HepG2 (cell line): Measurements from ENCODE around the gene ENTPD1. TPM values are rescaled to one million over a fixed set of nuclear protein-coding genes. Genes with fewer than 3 reads are reported as not detected.

ENCODE experiments used
- CENPT ChIP-seq: sonication (generic); formaldehyde crosslinking; IDR thresholded peaks from 2 replicates; pipeline ENCODE4 v1.8.0; 2022; ENCODE audit warnings: low read depth, mild to moderate bottlenecking, moderate library complexity, missing genetic modification reagents
- FOXO1 ChIP-seq: sonication (generic); formaldehyde crosslinking; IDR thresholded peaks from 2 replicates; pipeline ENCODE4 v1.4.0; 2020; ENCODE audit warnings: missing genetic modification reagents
- HCFC1 ChIP-seq: fragments of 150-350 bp; IDR thresholded peaks from 2 replicates; pipeline ENCODE4 v1.6.1; 2014; ENCODE audit warnings: low read depth, low read length
- KLF16 ChIP-seq, 2 experiments: sonication (generic) in 1 of 2; formaldehyde crosslinking in 1 of 2; IDR thresholded peaks; 2 replicates each; pipeline versions ENCODE4 v1.6.1 to v1.8.0; 2016 to 2023; ENCODE audit warnings: missing genetic modification reagents in 2 of 2, missing compliant biosample characterization in 1 of 2
- NCOA1 ChIP-seq: sonication (generic); formaldehyde crosslinking; IDR thresholded peaks from 2 replicates; pipeline ENCODE4 v1.9.0; 2021; ENCODE audit warnings: missing genetic modification reagents
- NFATC3 ChIP-seq: sonication (generic); formaldehyde crosslinking; IDR thresholded peaks from 2 replicates; pipeline ENCODE4 v1.5.1; 2020; ENCODE audit warnings: mild to moderate bottlenecking, missing genetic modification reagents
- NR2F1 ChIP-seq, 2 experiments: fragments of 450-650 bp in 1 of 2; formaldehyde crosslinking in 1 of 2; IDR thresholded peaks; 2 replicates each; pipeline versions ENCODE4 v1.5.0 to v1.6.1; 2016 to 2020; ENCODE audit warnings: mild to moderate bottlenecking in 1 of 2, missing compliant biosample characterization in 1 of 2, missing genetic modification reagents in 1 of 2, moderate library complexity in 1 of 2
- SALL1 ChIP-seq: sonication (generic); formaldehyde crosslinking; IDR thresholded peaks from 2 replicates; pipeline ENCODE4 v1.8.0; 2022; ENCODE audit warnings: mild to moderate bottlenecking, missing genetic modification reagents
- SIX1 ChIP-seq: sonication (generic); formaldehyde crosslinking; IDR thresholded peaks from 2 replicates; pipeline ENCODE4 v1.4.0; 2020; ENCODE audit warnings: missing genetic modification reagents, borderline replicate concordance
- ZMYM3 ChIP-seq: sonication (generic); formaldehyde crosslinking; IDR thresholded peaks from 2 replicates; pipeline ENCODE4 v1.5.1; 2020; ENCODE audit warnings: mild to moderate bottlenecking, missing genetic modification reagents
- ZNF468 ChIP-seq: sonication (generic); formaldehyde crosslinking; IDR thresholded peaks from 2 replicates; pipeline ENCODE4 v1.8.0; 2022; ENCODE audit warnings: mild to moderate bottlenecking, moderate library complexity, missing genetic modification reagents
- ZNF546 ChIP-seq: sonication (generic); formaldehyde crosslinking; conservative IDR thresholded peaks from 2 replicates; pipeline ENCODE4 v1.8.1; 2023; ENCODE audit warnings: mild to moderate bottlenecking, missing genetic modification reagents
- ZNF577 ChIP-seq: sonication (generic); formaldehyde crosslinking; IDR thresholded peaks from 2 replicates; pipeline ENCODE4 v1.4.0; 2020; ENCODE audit warnings: mild to moderate bottlenecking, low read depth, missing genetic modification reagents, borderline replicate concordance
- ZNF605 ChIP-seq: sonication (generic); formaldehyde crosslinking; IDR thresholded peaks from 2 replicates; pipeline ENCODE4 v1.8.0; 2022; ENCODE audit warnings: mild to moderate bottlenecking, missing genetic modification reagents
- ZNF747 ChIP-seq: sonication (generic); formaldehyde crosslinking; IDR thresholded peaks from 2 replicates; pipeline ENCODE4 v1.8.1; 2023; ENCODE audit warnings: missing genetic modification reagents, mild to moderate bottlenecking, borderline replicate concordance
- ZNF768 ChIP-seq: sonication (generic); formaldehyde crosslinking; IDR thresholded peaks from 2 replicates; pipeline ENCODE4 v1.4.0; 2020; ENCODE audit warnings: missing genetic modification reagents
- ZNF816 ChIP-seq: sonication (generic); formaldehyde crosslinking; IDR thresholded peaks from 2 replicates; pipeline ENCODE4 v1.8.0; 2022; ENCODE audit warnings: missing genetic modification reagents, mild to moderate bottlenecking, borderline replicate concordance
- ZSCAN9 ChIP-seq: IDR thresholded peaks from 2 replicates; pipeline ENCODE4 v1.6.1; 2016; ENCODE audit warnings: borderline replicate concordance
- polyA plus RNA-seq, 8 experiments: library from polyadenylated mRNA; depleted of rRNA in 3 of 8; stranded (reverse) in 7 of 8; unstranded in 1 of 8; fragments of >200 nt; fragmentation: Illumina TruSeq in 4 of 8; extraction: Trizol in 4 of 8; gene quantifications; 2 replicates each; pipeline versions ENCODE4 v1.2.1 to v1.2.3, GENCODE V29; 2011 to 2016; ENCODE audit warnings: low read depth in 4 of 8, missing spikeins in 1 of 8, mixed read lengths in 1 of 8; ENCODE audit not compliant: insufficient read depth in 1 of 8
- total RNA-seq, 5 experiments: library from RNA; depleted of rRNA; stranded (reverse); fragments of >200 nt; fragmentation: Illumina TruSeq; extraction: Trizol; gene quantifications; 2 replicates each; pipeline ENCODE4 v1.2.3, GENCODE V29; 2016; ENCODE audit warnings: low read depth in 1 of 5
- TF ChIP-seq, protein P1 (sequence below): sonication (generic); formaldehyde crosslinking; IDR thresholded peaks from 2 replicates; pipeline ENCODE4 v1.5.1; 2020; ENCODE audit warnings: missing genetic modification reagents, mild to moderate bottlenecking, borderline replicate concordance
- TF ChIP-seq, protein P2 (sequence below): sonication (generic); formaldehyde crosslinking; IDR thresholded peaks from 2 replicates; pipeline ENCODE4 v1.5.0; 2020; ENCODE audit warnings: mild to moderate bottlenecking, low read depth, missing genetic modification reagents, borderline replicate concordance
- TF ChIP-seq, protein P3 (sequence below): sonication (generic); formaldehyde crosslinking; IDR thresholded peaks from 2 replicates; pipeline ENCODE4 v1.4.0; 2020; ENCODE audit warnings: mild to moderate bottlenecking, missing genetic modification reagents

The ENTPD1 gene
- total and polyA plus RNA-seq, 2 of the 13 experiments (the other 11 are each of a cell fraction or from before 2014, with no cell fraction given), result 0.07 TPM

DNA sequence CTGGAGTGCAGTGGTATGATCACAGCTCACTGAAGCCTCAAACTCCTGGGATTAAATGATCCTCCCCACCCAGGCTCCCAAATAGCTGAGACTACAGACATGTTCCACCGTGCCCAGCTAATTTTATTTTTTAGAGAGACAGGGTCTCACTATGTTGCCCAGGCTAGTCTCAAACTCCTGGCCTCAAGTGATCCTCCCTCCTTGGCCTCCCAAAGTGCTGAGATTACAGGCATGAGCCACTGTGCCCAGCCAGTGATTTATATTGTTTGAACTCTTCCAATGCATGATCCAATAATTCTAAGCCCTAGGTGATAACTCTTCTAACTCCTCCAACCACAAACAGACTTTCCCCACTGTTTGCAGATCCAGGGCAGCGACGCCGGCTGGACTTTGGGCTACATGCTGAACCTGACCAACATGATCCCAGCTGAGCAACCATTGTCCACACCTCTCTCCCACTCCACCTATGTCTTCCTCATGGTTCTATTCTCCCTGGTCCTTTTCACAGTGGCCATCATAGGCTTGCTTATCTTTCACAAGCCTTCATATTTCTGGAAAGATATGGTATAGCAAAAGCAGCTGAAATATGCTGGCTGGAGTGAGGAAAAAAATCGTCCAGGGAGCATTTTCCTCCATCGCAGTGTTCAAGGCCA lies 110.0 kb downstream of the ENTPD1 start (continued):
- TF ChIP-seq ZNF816 (no peak), SALL1 (CRISPR knock-in tag) (peak; percentile 86), ZSCAN9 (no peak), ZNF577 (no peak), ZNF747 (CRISPR knock-in tag) (no peak), CENPT (no peak), ZNF605 (CRISPR knock-in tag) (peak; percentile 43; the same call in 1 of the 2 replicates), HCFC1 (no peak), ZNF768 (CRISPR knock-in tag) (no peak), SIX1 (no peak), ZNF546 (CRISPR knock-in tag) (no peak), NCOA1 (CRISPR knock-in tag) (no peak), ZNF468 (no peak), ZMYM3 (CRISPR knock-in tag) (no peak; the same call in 1 of the 2 replicates), KLF16 (CRISPR knock-in tag; IDR thresholded peaks at IDR 0.05) (no peak), NR2F1 (CRISPR knock-in tag; IDR thresholded peaks at IDR 0.05) (no peak), NFATC3 (CRISPR knock-in tag) (no peak), FOXO1 (CRISPR knock-in tag) (0 out of 2 replicates have a peak, but pooled peaks have one; percentile 27)
- TF ChIP-seq, protein P1, sequence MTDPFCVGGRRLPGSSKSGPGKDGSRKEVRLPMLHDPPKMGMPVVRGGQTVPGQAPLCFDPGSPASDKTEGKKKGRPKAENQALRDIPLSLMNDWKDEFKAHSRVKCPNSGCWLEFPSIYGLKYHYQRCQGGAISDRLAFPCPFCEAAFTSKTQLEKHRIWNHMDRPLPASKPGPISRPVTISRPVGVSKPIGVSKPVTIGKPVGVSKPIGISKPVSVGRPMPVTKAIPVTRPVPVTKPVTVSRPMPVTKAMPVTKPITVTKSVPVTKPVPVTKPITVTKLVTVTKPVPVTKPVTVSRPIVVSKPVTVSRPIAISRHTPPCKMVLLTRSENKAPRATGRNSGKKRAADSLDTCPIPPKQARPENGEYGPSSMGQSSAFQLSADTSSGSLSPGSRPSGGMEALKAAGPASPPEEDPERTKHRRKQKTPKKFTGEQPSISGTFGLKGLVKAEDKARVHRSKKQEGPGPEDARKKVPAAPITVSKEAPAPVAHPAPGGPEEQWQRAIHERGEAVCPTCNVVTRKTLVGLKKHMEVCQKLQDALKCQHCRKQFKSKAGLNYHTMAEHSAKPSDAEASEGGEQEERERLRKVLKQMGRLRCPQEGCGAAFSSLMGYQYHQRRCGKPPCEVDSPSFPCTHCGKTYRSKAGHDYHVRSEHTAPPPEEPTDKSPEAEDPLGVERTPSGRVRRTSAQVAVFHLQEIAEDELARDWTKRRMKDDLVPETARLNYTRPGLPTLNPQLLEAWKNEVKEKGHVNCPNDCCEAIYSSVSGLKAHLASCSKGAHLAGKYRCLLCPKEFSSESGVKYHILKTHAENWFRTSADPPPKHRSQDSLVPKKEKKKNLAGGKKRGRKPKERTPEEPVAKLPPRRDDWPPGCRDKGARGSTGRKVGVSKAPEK, result no peak
- TF ChIP-seq, protein P2, sequence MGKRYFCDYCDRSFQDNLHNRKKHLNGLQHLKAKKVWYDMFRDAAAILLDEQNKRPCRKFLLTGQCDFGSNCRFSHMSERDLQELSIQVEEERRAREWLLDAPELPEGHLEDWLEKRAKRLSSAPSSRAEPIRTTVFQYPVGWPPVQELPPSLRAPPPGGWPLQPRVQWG (CRISPR knock-in tag), result no peak
- TF ChIP-seq, protein P3, sequence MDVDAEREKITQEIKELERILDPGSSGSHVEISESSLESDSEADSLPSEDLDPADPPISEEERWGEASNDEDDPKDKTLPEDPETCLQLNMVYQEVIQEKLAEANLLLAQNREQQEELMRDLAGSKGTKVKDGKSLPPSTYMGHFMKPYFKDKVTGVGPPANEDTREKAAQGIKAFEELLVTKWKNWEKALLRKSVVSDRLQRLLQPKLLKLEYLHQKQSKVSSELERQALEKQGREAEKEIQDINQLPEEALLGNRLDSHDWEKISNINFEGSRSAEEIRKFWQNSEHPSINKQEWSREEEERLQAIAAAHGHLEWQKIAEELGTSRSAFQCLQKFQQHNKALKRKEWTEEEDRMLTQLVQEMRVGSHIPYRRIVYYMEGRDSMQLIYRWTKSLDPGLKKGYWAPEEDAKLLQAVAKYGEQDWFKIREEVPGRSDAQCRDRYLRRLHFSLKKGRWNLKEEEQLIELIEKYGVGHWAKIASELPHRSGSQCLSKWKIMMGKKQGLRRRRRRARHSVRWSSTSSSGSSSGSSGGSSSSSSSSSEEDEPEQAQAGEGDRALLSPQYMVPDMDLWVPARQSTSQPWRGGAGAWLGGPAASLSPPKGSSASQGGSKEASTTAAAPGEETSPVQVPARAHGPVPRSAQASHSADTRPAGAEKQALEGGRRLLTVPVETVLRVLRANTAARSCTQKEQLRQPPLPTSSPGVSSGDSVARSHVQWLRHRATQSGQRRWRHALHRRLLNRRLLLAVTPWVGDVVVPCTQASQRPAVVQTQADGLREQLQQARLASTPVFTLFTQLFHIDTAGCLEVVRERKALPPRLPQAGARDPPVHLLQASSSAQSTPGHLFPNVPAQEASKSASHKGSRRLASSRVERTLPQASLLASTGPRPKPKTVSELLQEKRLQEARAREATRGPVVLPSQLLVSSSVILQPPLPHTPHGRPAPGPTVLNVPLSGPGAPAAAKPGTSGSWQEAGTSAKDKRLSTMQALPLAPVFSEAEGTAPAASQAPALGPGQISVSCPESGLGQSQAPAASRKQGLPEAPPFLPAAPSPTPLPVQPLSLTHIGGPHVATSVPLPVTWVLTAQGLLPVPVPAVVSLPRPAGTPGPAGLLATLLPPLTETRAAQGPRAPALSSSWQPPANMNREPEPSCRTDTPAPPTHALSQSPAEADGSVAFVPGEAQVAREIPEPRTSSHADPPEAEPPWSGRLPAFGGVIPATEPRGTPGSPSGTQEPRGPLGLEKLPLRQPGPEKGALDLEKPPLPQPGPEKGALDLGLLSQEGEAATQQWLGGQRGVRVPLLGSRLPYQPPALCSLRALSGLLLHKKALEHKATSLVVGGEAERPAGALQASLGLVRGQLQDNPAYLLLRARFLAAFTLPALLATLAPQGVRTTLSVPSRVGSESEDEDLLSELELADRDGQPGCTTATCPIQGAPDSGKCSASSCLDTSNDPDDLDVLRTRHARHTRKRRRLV (CRISPR knock-in tag), result no peak
